NCI-H2081 (cell line): Measurements from ENCODE around the gene SLC4A5.
"Not testable (repeated sequence)": the region's sequence is repeated elsewhere in the genome, so short reads cannot be mapped to it uniquely, and the experiment has no call there.

Source experiments
- DNase-seq, 2 experiments: peaks; one replicate each; lab custom pipeline; 2025; lab: John Stamatoyannopoulos, UW

The SLC4A5 gene

GRCh38 chr2:74198461-74199274 lies 144.5 kb downstream of the SLC4A5 start, which contains the start of gene MTHFD2:
TSS of gene MTHFD2 (plus strand) at chr2:74198615. CDS start at chr2:74198642, 27 bp downstream.
- peak; percentile 96 to 98 for DNase-seq

- DNase-seq: no peak
Measured at GRCh38 chr2:74198023-74198460, 145.2 kb downstream of the SLC4A5 start.

- DNase-seq: no peak
Measured at GRCh38 chr2:74197049-74197448, 146.2 kb downstream of the SLC4A5 start.

GRCh38 chr2:74194799-74195198 lies 148.4 kb downstream of the SLC4A5 start:
- no peak for DNase-seq

- peak in 1 of 2 experiments; percentile 7 for DNase-seq
Measured at GRCh38 chr2:74191596-74192380, 151.4 kb downstream of the SLC4A5 start.

- DNase-seq: no peak
Measured at GRCh38 chr2:74188696-74189095, 154.5 kb downstream of the SLC4A5 start.

GRCh38 chr2:74188018-74188601 lies 155.1 kb downstream of the SLC4A5 start:
- peak in 1 of 2 experiments; percentile 7 for DNase-seq

- not testable (repeated sequence) for DNase-seq
Measured at GRCh38 chr2:74186706-74187105, 156.5 kb downstream of the SLC4A5 start.

- DNase-seq: no peak
Measured at GRCh38 chr2:74186038-74186437, 157.2 kb downstream of the SLC4A5 start.

- DNase-seq: no peak
Measured at GRCh38 chr2:74183878-74184277, 159.3 kb downstream of the SLC4A5 start.

GRCh38 chr2:74181739-74182138 lies 161.5 kb downstream of the SLC4A5 start:
- no peak for DNase-seq

GRCh38 chr2:74179063-74179865 lies 164.0 kb downstream of the SLC4A5 start:
- DNase-seq: no peak

GRCh38 chr2:74178211-74179062 lies 164.8 kb downstream of the SLC4A5 start, which contains the start of gene MOB1A:
TSS of gene MOB1A (minus strand) at chr2:74178879. CDS start at chr2:74178674, 205 bp downstream.
- DNase-seq: peak; percentile 98 to 99

GRCh38 chr2:74177696-74178095 lies 165.5 kb downstream of the SLC4A5 start:
- DNase-seq: no peak

- DNase-seq: no peak
Measured at GRCh38 chr2:74174909-74175308, 168.3 kb downstream of the SLC4A5 start.

GRCh38 chr2:74168739-74169138 lies 174.5 kb downstream of the SLC4A5 start:
- no peak for DNase-seq
